Caki2 (cell line): ENCODE measurements around the gene NPAS2. TPM values are rescaled to one million over a fixed set of nuclear protein-coding genes. Genes with fewer than 3 reads are reported as not detected.

Source experiments
- DNase-seq: peaks from one replicate; pipeline ENCODE4 v3.0.0-alpha.2; 2015; ENCODE audit warnings: low read depth
- in situ Hi-C: cut with HindIII; loops from 2 replicates; pipeline ENCODE4 v1.10.0; 2016; ENCODE audit warnings: low sequenced_read_pairs, low pct_unique_long_range_greater_than_20kb, mixed read lengths
- total RNA-seq: library from RNA; depleted of rRNA; stranded (reverse); fragments of >200 nt; shearing (Covaris generic); gene quantifications from 2 replicates; pipeline ENCODE4 v1.2.3, GENCODE V29; 2014; ENCODE audit warnings: low replicate concordance; rRNA removed

The NPAS2 gene, protein sequence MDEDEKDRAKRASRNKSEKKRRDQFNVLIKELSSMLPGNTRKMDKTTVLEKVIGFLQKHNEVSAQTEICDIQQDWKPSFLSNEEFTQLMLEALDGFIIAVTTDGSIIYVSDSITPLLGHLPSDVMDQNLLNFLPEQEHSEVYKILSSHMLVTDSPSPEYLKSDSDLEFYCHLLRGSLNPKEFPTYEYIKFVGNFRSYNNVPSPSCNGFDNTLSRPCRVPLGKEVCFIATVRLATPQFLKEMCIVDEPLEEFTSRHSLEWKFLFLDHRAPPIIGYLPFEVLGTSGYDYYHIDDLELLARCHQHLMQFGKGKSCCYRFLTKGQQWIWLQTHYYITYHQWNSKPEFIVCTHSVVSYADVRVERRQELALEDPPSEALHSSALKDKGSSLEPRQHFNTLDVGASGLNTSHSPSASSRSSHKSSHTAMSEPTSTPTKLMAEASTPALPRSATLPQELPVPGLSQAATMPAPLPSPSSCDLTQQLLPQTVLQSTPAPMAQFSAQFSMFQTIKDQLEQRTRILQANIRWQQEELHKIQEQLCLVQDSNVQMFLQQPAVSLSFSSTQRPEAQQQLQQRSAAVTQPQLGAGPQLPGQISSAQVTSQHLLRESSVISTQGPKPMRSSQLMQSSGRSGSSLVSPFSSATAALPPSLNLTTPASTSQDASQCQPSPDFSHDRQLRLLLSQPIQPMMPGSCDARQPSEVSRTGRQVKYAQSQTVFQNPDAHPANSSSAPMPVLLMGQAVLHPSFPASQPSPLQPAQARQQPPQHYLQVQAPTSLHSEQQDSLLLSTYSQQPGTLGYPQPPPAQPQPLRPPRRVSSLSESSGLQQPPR
- 2.0 and 113 TPM in 2 replicates for total RNA-seq

DNA sequence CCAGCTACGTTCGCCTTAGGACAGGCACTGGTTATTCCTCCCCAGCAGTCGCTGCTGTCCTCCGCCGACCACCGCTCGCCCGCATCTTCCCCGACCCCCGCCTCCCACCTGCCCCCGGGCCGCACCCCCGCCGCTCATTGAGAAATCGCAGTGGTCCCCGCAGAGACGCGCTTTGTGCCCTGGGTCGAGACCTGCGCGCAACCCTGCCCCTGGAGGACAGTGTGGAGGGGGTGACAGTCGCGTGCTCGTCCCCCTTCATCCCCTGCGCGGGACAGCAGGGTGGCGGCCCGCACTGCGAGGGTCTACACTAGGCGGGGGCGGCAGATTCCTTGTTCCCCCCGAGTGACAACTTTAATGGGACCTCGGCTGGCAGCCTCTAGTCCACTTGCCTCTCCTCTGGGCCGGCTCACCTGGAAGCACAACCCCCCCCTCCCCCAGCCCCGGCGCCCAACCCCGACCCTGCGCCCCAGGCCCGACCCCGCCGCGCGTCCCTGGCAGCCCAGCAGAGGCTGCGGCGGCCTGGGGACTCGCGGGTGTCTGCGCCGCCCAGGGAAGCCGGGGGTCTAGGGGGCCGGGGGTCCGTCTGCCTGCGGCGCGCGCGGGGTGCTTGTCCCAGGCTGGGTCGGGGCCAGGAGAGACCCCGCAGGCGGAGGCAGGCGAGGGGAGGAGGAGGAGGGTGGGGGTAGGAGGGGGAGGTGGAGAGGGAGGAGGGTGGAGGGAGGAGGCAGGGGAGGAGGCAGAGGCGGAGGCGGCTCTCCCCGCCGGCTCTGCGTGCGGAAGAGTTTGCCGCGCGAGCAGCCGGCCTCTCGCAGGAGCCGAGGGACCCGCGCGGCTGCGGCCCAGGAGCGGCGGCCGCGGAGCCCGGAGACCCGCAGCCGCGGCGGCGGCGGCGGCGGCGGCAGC lies at the start of gene NPAS2:
Gene NPAS2 (plus strand): TSS at position 770 of the 903 bp plus-strand sequence. CDS start 84,616 bp downstream, outside the sequence.
- DNase-seq: peak; percentile 41
- in situ Hi-C loops: no loop called here

GRCh38 chr2:100771125-100771524 lies 48.8 kb upstream of the NPAS2 start:
- no peak for DNase-seq
- in situ Hi-C loops: no loop called here

- in situ Hi-C loops: no loop called here
- DNase-seq: no peak
These were observed 46.4 kb upstream of the NPAS2 start for GRCh38 chr2:100773538-100773937.

GRCh38 chr2:100776445-100776844 lies 43.5 kb upstream of the NPAS2 start:
- DNase-seq: no peak
- in situ Hi-C loops: no loop called here

DNA sequence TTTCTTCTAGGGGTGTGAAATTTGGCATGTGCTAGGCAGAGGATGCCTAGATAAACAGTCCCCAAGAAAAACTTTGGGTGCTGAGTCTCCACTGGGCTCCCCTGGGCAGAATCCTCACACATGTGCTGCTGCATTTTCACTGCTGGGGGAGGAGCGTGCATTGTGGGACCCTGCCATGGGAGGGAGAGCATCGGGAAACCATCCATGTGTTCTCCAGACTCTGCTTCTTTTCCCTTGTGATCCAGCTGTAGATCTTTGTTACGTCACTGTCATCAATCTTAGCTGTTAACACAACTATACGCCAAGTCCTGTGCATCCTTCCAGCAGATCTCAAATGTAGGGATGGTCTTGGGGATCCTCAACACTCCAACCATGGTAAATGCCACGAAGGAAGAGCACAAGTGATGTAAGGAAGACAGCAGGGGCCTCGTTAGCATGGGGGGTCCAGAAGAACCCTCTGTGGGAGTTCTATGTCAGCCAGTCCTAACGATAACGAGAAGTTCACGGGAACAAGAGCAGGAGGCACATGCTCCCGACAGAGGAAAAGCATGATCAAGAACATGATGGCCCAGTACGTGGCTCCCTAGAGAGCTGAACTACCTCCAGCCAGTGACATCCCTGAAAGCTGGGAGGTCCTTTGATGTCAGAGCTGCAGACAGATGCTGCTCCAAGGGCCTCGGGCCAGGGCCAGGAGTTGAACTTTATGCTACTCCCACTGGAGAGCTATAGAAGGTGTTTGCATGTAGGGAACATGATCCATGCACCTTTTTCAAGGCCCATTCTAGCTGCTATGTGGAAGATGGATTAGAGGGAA lies 41.1 kb upstream of the NPAS2 start:
- in situ Hi-C loops: no loop called here

DNA sequence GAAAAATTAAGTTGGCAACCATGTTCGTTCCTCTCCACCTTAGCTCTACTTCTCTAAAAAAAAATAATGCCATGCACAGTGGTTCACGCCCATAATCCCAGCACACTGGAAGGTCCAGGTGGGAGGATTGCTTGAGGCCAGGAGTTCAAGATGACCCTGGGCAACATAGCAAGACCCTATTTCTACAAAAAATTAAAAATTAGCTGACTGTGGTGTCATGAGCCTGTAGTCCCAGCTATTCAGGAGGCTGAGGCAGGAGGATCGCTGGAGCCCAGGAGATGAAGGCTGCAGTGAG lies 40.1 kb upstream of the NPAS2 start:
- no peak for DNase-seq

More for the DNA sequence above, 41.1 kb upstream of the NPAS2 start:
- DNase-seq: no peak

DNA sequence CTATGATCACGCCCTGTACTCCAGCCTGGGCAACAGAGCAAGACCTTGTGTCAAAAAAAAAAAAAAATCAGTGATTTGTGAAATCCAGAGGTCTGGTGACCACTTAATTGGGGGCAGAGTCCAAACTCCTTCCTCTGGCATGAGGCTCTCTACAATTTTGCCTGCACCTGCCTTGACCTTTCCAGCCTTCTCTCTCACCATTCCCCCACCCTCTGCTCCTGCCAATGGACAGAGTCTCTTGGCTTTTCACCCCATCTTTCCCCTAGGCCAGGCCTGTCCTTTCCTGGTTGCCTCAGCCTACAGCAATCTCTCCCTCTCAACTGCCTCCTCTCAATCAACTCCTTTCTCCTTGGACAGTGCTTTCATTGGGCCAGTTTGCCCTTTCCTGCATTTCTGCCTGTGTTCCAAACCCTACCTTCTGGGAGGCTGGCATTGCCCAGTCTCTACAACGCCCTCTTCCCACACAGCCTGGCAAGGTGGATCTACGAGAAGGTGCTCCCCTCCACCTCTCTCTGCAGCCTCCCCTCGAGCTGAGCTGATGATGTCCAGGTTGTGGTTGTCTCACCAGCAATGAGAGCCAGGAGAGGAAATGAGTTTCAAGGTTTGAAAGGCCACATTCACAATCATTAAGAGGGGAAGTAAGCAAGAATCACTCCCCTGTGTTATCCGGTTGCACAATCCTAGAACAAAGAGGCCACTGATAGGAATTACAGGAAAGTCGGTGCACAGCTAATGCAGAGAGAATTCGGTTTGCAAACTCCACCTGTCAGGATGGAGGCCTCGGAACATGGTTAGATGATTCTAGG lies 39.5 kb upstream of the NPAS2 start:
- peak; percentile 41 for DNase-seq
- in situ Hi-C loops: no loop called here

More for the DNA sequence above, 40.1 kb upstream of the NPAS2 start:
- in situ Hi-C loops: no loop called here

DNA sequence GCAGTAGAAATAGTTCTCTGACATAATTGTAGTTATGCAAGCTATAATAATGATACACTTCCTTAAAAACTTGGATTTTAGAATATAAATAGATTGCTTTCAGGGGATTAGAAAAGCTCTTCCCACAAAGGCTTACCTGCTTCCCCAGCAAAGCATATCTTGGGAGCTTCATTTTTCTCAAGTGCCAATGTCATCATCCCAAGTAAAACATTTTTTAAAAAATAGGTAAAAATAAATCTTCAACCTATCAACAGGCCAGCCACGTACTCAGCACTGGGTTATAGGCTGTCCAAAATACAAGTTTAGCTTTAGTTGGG lies 39.0 kb upstream of the NPAS2 start:
- in situ Hi-C loops: no loop called here

GRCh38 chr2:100781523-100782379 lies 38.2 kb upstream of the NPAS2 start:
- in situ Hi-C loops: no loop called here
- no peak for DNase-seq

More for the DNA sequence above, 39.0 kb upstream of the NPAS2 start:
- DNase-seq: no peak

GRCh38 chr2:100782380-100782878 lies 37.5 kb upstream of the NPAS2 start:
- DNase-seq: no peak
- in situ Hi-C loops: no loop called here

DNA sequence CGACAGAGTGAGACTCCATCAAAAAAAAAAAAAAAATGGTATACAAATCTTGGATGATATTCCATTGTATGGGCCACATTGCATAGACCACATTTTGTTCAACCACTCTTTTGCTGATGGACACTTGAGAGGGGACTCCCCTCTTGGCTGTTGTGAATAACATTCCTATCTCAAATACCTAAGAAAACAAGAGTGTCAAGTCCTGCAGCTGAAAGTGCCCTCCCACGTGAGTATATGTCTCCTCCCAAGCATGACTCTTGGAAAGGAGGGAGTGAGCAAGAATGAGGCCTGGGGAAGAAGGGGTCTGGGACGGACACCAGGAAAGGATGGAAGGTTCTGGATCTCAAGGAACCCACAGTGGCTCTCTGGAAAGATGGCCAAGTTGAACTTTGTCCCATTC lies 36.0 kb upstream of the NPAS2 start:
- in situ Hi-C loops: no loop called here
- DNase-seq: peak; percentile 81

DNA sequence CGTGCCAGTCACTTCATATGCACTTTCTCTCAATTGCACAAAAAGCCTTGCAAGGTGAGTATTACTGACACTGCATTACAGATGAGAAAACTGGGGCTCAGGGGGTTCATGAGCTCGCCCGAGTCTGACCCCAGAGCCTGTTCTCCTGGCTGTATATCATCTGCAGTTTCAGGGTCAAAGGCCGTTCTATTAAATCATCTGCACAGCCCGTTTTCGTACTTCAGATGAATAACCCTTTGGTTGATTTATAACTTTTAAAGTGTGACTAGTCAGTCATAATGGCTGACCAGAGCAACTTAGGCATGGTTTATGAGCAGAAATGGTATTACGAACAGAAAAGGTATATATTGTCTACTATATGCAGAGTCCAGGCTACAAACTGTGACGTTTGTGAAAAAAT lies 35.3 kb upstream of the NPAS2 start:
- in situ Hi-C loops: no loop called here
- DNase-seq: peak; percentile 72

DNA sequence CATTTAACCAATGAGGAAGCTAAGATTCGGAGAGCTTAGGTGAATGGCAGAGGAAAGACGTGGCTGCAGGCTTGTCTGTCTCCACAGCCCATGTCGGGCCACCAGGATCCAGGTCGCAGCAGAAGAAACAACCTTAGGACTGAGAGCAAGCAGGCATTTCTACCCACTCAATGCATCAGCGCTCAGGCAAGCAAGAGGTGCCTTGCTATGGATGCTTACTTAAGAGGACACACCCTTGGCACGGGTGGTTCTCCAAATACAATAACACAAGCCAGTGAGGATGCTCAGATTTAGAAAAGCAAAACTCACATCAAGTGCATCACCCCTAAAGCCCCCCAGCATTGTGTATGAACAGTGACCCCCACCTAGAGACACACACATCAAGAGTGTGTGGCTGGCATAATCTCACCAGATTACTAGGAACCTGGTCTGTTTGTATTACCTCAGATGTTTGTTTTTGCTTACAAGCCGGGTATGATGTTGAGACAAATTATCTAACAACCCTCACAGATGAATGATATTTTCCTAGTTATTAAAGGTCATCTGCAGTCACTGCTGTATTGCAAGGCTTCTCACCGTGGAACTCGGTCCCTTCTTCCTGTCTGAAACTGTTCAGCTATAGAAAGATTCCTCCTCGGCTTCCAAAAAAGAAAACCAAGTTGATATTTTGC lies 34.2 kb upstream of the NPAS2 start:
- in situ Hi-C loops: no loop called here
- peak; percentile 78 for DNase-seq

- in situ Hi-C loops: no loop called here
- DNase-seq: peak; percentile 88
These were observed 33.7 kb upstream of the NPAS2 start for GRCh38 chr2:100786297-100786658.

GRCh38 chr2:100786985-100787384 lies 33.0 kb upstream of the NPAS2 start:
- no peak for DNase-seq
- in situ Hi-C loops: no loop called here

GRCh38 chr2:100789361-100789760 lies 30.6 kb upstream of the NPAS2 start:
- in situ Hi-C loops: no loop called here
- no peak for DNase-seq
